HG03354 (cell line): Measurements from ENCODE around the gene SHMT2.

ENCODE experiments used
- ATAC-seq: cut with Tn5 transposase; IDR thresholded peaks from one replicate; pipeline ENCODE4 v1.9.1; 2021; ENCODE audit warnings: mild to moderate bottlenecking; ENCODE audit not compliant: unreplicated experiment, poor library complexity, severe bottlenecking

Gene SHMT2

GRCh38 chr12:57229634-57230380, at the start of gene SHMT2:
SHMT2 (plus strand) TSS chr12:57229711; CDS start chr12:57229779, 68 bp downstream.
- ATAC-seq: peak; percentile 63

- ATAC-seq: no peak
These were observed 49.1 kb upstream of the SHMT2 start for GRCh38 chr12:57180321-57180989.

DNA sequence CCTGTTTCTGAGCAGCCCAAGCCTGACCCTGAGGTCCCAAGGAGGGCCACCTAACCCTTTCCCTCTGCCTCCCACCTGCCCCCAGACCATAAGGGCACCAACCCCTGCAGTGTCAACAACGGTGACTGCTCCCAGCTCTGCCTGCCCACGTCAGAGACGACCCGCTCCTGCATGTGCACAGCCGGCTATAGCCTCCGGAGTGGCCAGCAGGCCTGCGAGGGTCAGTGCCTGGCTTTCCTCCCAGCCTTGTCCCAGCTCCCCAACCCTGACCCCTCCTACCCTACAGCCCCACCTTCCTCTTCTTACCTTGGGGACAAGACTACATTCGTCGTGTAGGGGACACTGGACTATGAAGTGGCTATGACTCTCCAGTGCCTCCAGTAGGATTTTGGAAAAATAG, 48.4 kb upstream of the SHMT2 start:
- no peak for ATAC-seq

DNA sequence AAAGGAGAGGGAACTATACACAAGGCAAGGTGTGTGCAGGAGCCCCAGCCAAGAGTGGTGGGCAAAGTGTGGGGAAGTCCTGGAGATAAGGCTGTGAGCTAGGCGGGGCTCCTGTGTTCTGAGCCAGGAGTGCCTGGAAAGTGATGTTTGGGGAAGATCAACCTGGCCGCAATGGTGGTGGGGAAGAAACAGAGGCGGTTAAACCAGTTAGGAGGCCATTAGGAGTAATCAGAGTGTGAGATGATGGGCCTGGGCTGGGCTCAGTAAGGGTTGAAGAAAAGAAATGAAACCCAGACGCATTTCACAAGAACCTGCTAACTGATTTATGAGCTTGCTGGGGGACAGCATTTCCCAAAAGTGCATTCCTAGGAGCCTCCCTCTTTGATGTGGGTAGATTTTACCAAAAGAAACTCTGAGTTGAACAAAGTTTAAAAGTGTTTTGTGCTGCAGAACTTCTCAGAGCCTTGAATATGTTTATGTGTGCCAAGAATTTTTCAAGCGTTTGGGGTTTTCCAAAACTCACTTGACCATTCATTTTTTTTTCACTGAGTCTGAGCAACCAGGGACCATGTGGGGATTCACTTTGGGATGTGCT, 47.9 kb upstream of the SHMT2 start:
- ATAC-seq: no peak

DNA sequence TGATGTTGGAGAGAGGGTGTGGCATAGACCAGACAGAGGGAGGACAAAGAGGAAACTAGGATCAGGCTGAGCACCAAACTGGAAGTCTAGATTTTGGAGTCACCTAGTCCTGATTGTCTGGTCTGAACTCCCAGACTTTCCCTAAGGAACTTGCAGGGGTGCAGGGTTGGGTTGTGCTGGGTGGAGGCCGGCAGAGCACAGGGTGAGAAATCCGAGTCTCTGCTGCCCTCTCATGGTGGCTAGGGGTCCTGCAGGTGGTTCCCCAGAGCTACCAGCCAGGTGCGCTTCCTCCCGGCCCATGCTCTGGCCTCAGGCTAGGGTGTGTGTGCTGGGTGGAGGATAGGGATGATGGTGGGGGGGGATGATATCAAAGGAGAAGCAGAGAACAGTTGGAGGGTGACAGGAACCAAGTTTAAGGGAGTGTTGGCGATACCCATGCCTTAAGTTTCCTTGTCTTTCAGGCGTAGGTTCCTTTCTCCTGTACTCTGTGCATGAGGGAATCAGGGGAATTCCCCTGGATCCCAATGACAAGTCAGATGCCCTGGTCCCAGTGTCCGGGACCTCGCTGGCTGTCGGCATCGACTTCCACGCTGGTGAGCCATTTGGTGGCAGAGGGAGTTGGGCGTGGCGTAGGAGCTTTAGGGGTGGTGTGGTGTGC, 46.5 kb upstream of the SHMT2 start:
- peak; percentile 93 for ATAC-seq

- no peak for ATAC-seq
These were observed 45.4 kb upstream of the SHMT2 start for GRCh38 chr12:57183939-57184725.

DNA sequence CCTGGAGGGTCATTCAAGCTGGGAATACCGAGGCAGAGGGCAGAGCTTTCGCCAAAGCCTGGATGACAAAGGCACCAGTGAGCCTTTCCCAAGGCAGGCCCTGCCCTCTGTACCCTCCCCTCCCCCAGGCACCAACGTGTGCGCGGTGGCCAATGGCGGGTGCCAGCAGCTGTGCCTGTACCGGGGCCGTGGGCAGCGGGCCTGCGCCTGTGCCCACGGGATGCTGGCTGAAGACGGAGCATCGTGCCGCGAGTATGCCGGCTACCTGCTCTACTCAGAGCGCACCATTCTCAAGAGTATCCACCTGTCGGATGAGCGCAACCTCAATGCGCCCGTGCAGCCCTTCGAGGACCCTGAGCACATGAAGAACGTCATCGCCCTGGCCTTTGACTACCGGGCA, 44.1 kb upstream of the SHMT2 start:
- ATAC-seq: no peak

DNA sequence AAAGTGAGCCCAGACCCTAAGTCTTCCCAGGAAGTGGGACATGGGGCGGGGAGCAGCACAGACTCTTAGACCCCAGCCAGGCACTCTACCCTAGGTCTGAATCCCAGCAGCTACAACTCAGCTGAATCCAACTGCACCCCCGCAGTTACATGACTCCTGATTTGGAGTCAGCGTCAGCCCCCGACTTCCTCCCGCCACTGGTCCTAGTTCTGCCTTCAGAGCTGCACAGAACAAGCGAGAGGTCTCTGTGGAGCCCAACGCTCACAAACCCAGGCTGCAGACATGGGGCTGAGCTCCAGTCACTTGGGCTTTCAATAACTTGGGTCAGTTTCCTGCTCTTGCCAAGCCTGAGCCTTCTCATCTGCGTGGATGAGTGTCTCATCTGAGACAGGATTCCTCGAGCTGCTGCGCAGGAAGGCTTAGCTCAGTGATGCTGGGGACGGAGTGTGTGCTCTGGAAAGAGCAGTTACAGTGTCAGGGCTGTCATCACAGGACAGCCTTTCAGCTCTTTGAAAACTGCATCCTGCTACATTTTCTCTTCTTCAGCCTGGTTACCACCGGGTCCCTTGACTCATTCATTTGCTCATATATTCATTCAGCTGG, 43.5 kb upstream of the SHMT2 start:
- no peak for ATAC-seq

GRCh38 chr12:57187222-57188089, 42.1 kb upstream of the SHMT2 start:
- no peak for ATAC-seq

DNA sequence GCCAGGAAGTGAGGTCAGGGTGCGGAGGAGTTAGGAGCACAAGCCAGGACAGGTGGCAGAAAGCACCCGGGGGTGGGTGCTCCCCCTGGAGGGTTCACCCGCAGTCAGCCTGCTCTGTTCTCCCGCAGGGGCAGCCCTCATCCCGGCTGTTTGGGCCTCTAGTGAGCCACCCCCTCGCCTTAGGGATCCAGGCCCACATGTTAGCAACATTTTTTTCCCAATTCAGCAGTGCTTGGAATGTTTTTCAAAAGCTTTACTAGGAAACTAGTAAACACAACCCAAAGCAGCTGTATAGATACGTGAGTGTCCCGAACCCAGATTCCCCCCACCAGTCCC, 41.5 kb upstream of the SHMT2 start:
- ATAC-seq: no peak

DNA sequence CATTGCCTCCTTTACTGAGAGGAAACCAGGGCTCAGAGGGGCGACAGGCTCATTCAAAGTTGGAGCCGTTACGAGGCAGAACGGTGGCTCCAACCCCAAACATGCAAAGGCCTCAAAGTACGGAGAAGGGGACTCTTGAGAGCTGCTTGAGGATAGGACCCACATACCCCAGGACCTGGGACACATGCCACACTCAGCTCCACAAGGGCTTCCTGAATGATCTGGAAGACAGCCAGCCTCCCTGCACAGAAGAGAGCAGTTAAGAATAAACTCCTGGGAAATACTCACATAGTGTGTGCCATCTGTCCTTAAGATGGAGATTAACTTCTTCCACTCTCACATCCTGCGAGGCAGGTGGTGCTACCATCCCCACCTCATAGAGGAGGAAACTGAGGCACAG, 39.5 kb upstream of the SHMT2 start:
- no peak for ATAC-seq

DNA sequence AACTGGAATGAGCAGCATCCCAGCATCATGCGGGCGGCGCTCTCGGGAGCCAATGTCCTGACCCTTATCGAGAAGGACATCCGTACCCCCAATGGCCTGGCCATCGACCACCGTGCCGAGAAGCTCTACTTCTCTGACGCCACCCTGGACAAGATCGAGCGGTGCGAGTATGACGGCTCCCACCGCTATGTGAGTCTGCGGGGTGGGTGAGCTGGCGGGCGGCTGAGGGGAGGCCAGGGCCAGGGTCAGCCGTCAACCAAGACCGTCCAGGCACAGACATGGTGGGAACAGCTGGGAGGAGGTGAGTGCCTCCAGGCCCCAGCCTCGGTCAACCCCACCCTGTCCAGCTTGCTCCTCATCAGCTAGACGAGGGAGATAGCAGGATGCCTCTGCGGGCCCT, 38.7 kb upstream of the SHMT2 start:
- no peak for ATAC-seq

GRCh38 chr12:57191410-57191809, 38.1 kb upstream of the SHMT2 start:
- ATAC-seq: no peak

DNA sequence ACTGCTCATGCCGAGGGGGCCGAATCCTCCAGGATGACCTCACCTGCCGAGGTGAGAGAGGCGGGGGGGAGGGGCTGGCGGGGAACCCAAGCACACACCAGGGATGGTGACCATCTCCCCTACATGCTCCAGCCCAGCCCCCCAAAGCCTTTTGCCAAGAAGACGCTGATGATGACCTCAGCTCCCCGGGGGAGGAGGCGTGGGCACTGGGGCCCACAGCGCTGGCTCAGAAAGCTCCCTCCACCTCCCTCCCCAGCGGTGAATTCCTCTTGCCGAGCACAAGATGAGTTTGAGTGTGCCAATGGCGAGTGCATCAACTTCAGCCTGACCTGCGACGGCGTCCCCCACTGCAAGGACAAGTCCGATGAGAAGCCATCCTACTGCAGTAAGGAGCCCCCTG, 36.6 kb upstream of the SHMT2 start:
- ATAC-seq: no peak

DNA sequence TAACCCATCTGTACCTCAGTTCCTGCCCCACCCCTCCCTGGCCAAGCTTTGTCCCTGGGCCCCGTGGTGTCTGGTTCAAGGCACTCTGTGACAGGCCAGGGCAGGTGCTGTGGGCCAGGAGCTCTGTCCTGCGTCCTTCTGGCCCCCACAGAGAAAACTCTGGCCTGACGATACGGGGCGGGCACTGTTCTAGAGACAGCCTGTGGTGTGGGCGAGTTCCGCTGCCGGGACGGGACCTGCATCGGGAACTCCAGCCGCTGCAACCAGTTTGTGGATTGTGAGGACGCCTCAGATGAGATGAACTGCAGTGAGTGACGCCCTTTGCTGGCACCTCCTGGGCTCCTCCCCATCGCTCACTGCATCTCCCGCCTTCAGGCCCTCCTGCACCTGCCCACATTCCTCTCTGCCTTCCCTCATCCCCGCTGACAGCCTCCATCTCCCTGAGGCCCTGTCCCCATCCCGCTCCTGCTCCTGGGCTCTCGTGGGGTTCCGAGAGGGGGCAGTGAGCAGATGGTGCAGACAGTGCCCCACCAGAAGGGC, 35.7 kb upstream of the SHMT2 start:
- ATAC-seq: no peak

GRCh38 chr12:57194253-57194652, 35.3 kb upstream of the SHMT2 start:
- ATAC-seq: no peak

DNA sequence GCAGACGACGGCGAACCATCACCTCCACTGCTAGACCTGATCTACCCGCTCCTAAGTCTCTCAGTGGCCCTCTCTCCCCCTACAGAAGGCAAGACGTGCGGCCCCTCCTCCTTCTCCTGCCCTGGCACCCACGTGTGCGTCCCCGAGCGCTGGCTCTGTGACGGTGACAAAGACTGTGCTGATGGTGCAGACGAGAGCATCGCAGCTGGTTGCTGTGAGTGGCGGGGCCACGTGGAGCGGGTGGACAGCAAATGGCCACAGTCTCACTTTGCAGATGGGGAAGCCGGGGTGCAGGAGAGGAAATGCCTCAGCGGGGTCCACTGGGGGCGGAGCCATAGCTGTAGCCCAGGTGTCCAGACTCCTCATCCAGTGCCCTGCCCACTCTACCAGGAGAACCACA, 34.3 kb upstream of the SHMT2 start:
- no peak for ATAC-seq

DNA sequence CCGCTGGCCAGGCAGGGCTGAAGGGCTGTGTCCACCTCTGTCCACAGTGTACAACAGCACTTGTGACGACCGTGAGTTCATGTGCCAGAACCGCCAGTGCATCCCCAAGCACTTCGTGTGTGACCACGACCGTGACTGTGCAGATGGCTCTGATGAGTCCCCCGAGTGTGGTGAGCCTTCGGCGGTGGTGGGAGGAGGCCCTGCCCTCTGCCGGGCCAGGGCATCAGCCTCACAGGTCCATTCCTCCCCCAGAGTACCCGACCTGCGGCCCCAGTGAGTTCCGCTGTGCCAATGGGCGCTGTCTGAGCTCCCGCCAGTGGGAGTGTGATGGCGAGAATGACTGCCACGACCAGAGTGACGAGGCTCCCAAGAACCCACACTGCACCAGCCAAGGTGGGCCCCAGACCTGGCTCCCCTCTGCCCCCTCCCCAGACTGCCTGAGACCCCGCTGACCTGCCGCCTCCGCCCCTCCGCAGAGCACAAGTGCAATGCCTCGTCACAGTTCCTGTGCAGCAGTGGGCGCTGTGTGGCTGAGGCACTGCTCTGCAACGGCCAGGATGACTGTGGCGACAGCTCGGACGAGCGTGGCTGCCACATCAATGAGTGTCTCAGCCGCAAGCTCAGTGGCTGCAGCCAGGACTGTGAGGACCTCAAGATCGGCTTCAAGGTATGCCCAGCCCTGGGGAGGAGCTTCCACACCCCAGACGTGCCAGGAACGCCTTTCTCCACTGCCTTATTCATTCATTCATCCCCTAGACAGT, 33.7 kb upstream of the SHMT2 start:
- no peak for ATAC-seq
